ENCODE results near the gene KCTD15. TPM values are rescaled to one million over a fixed set of nuclear protein-coding genes. Genes with fewer than 3 reads are reported as not detected.

KCTD15 gene
- polyA plus RNA-seq, 6 donors from 2014 or later, result 0.19 TPM; not detected in 5

- no peak for ATAC-seq (ENCODE audit: low read depth in 2 of 2)
- Mint-ChIP-seq H3K27ac (no peak overlapping the region), H3K9me3 (no peaks in the 10 kb centered on the region), H3K36me3 (no peaks in the 10 kb centered on the region), H3K4me1 (peaks cover 0 to 6% (median 5%) of the 10 kb centered on the region in 3 donors), H3K4me3 (peak overlapping the region; percentile 42 to 81 (median 74)), H3K27me3 (peaks cover 19 to 27% (median 23%) of the 10 kb centered on the region in 3 donors)
- no peak for DNase-seq
These were observed 1.8 kb upstream of the KCTD15 start for GRCh38 chr19:33794683-33795369.

DNA sequence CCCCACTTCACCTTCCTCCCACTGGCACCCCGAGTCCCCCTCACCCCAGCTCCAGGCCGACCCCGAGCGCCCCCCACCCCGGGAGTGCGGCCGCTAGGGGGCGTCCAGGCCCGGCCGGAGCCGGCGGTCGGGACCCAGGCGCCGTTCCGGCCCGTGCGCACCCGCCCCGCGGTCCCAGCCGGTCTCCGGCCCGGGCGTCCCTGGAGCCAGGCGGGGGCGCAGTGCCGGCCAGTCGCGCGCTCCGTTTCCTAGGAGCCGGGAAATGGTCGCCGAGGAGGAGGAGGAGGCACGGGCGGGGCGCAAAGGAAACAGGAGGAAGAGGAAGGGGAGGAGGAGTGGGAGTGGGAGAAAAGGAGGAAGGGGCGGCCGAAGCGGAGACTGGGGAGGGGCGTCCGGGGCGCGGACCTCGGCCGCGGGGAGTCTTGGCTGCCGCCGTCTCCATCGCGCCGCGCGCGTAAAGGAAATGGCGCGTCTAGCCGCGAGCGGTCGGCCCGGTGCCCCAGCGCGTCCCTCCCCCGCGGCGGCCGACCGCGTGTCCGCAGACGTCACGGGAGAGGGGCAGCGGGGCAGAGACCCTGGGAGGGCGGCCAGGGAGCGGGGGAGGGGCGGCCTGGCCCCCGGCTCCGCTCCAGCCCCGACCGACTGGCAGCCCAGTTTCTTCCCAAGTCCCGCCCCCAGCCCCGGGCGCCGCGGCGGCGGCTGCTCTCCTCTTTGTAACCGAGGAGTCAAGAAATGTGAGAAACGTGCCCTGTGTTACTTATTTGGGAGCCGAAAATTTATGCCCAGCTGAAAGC is 1.1 kb upstream of the KCTD15 start:
- H3K9me3 Mint-ChIP-seq, result no peaks in the 10 kb centered on the region
- peak; percentile 73 to 78 for ATAC-seq (ENCODE audit: low read depth in 2 of 2)
- DNase-seq, result peak; percentile 43
- H3K36me3 Mint-ChIP-seq, result no peaks in the 10 kb centered on the region
- peak overlapping the region in 1 of 6 donors; percentile 96 for H3K27ac Mint-ChIP-seq
- peak overlapping the region; percentile 74 to 85 (median 81) for H3K4me3 Mint-ChIP-seq
- peaks cover 0 to 6% (median 5%) of the 10 kb centered on the region in 3 donors for H3K4me1 Mint-ChIP-seq
- H3K27me3 Mint-ChIP-seq, result peaks cover 19 to 30% (median 21%) of the 10 kb centered on the region in 3 donors

GRCh38 chr19:33797802-33798671 is 1.4 kb downstream of the KCTD15 start:
- Mint-ChIP-seq H3K4me3 (peak overlapping the region; percentile 78 to 90 (median 88)), H3K4me1 (peaks cover 0 to 6% (median 5%) of the 10 kb centered on the region in 3 donors), H3K27ac (no peak overlapping the region), H3K36me3 (no peaks in the 10 kb centered on the region), H3K9me3 (no peaks in the 10 kb centered on the region), H3K27me3 (peaks cover 2 to 12% (median 10%) of the 10 kb centered on the region in 3 donors)
- DNase-seq (no peak), ATAC-seq (ENCODE audit: low read depth in 2 of 2) (no peak)

- H3K27me3 Mint-ChIP-seq, result peaks cover 0 to 5% (median 4%) of the 10 kb centered on the region in 3 donors
- H3K4me1 Mint-ChIP-seq, result peaks cover 0 to 6% (median 5%) of the 10 kb centered on the region in 3 donors
- no peaks in the 10 kb centered on the region for H3K9me3 Mint-ChIP-seq
- no peak overlapping the region for H3K27ac Mint-ChIP-seq
- H3K4me3 Mint-ChIP-seq, result peak overlapping the region; percentile 19 to 88 (median 74)
- ATAC-seq (ENCODE audit: low read depth in 2 of 2) (no peak), DNase-seq (no peak)
- H3K36me3 Mint-ChIP-seq, result no peaks in the 10 kb centered on the region
These were observed 2.0 kb downstream of the KCTD15 start for GRCh38 chr19:33798681-33799111.

GRCh38 chr19:33799476-33799875 is 2.8 kb downstream of the KCTD15 start:
- DNase-seq, result no peak
- Mint-ChIP-seq H3K27ac (peak overlapping the region in 1 of 6 donors; percentile 54), H3K36me3 (no peaks in the 10 kb centered on the region), H3K4me3 (peak overlapping the region in 5 of 8 donors; percentile 56 to 88 (median 78)), H3K9me3 (no peaks in the 10 kb centered on the region), H3K4me1 (peaks cover 0 to 6% (median 4%) of the 10 kb centered on the region in 3 donors), H3K27me3 (peaks cover 0 to 5% (median 4%) of the 10 kb centered on the region in 3 donors)
- ATAC-seq (ENCODE audit: low read depth in 2 of 2), result no peak

- DNase-seq (no peak), ATAC-seq (ENCODE audit: low read depth in 2 of 2) (no peak)
- H3K4me3 Mint-ChIP-seq, result peak overlapping the region in 3 of 8 donors; percentile 27 to 45 (median 33)
- H3K36me3 Mint-ChIP-seq, result no peaks in the 10 kb centered on the region
- H3K27ac Mint-ChIP-seq, result no peak overlapping the region
- no peaks in the 10 kb centered on the region for H3K9me3 Mint-ChIP-seq
- peaks cover 0 to 4% (median 0%) of the 10 kb centered on the region in 3 donors for H3K4me1 Mint-ChIP-seq
- H3K27me3 Mint-ChIP-seq, result peaks cover 0 to 5% (median 4%) of the 10 kb centered on the region in 3 donors
These were observed 3.5 kb downstream of the KCTD15 start for GRCh38 chr19:33800012-33800680.

DNA sequence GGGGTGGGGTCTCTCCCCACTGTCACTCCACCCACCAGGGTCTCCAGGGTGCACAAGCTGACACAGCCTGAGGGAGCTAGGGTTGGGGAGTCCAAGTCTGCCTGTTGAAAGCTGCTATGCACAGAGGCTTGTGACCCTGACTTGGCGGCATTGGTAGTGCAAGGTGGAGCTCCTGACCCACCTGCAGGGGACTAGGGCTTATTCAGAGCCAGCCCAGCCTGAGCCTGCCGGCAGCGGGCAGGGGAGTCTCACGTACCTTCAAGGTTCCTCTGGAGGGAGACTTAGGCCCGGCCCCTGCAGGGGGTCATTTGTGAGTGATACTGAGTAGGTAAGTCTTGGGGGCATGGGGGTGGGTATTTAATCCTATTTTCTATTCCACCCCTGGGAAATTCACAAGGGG is 4.7 kb downstream of the KCTD15 start:
- Mint-ChIP-seq H3K36me3 (no peaks in the 10 kb centered on the region), H3K4me3 (no peak overlapping the region), H3K27me3 (peaks cover 0 to 5% (median 4%) of the 10 kb centered on the region in 3 donors), H3K9me3 (no peaks in the 10 kb centered on the region), H3K27ac (no peak overlapping the region), H3K4me1 (peaks cover 0 to 4% (median 0%) of the 10 kb centered on the region in 3 donors)
- no peak for DNase-seq
- no peak for ATAC-seq (ENCODE audit: low read depth in 2 of 2)

DNA sequence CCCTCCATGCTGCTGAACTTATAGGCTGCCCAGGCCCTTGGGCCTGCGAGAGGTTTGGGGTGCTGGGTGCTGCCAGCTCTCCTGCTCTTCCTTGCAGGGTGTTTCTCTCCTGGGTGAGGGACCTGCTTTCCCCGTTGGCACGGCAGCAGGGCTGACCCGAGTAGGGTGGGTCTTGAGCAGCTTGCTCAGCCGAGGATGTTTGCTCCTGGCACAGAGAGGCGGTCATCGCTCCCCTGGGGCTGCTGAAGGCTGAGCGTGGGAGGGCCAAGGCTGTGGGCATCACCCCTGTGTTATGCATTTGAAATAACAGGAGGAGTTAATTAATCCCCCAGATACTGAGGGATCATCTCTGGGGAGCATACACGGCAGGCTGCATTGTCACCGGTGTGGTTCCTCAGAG is 5.3 kb downstream of the KCTD15 start:
- no peak for ATAC-seq (ENCODE audit: low read depth in 2 of 2)
- H3K4me3 Mint-ChIP-seq, result no peak overlapping the region
- no peak for DNase-seq
- peaks cover 0 to 4% (median 0%) of the 10 kb centered on the region in 3 donors for H3K4me1 Mint-ChIP-seq
- no peaks in the 10 kb centered on the region for H3K9me3 Mint-ChIP-seq
- peaks cover 0 to 5% (median 4%) of the 10 kb centered on the region in 3 donors for H3K27me3 Mint-ChIP-seq
- no peak overlapping the region for H3K27ac Mint-ChIP-seq
- H3K36me3 Mint-ChIP-seq, result no peaks in the 10 kb centered on the region

- Mint-ChIP-seq H3K27me3 (peaks cover 0 to 5% (median 4%) of the 10 kb centered on the region in 3 donors), H3K9me3 (no peaks in the 10 kb centered on the region), H3K27ac (no peak overlapping the region), H3K4me1 (peaks cover 0 to 4% (median 0%) of the 10 kb centered on the region in 3 donors), H3K4me3 (no peak overlapping the region), H3K36me3 (no peaks in the 10 kb centered on the region)
- DNase-seq (no peak), ATAC-seq (ENCODE audit: low read depth in 2 of 2) (no peak)
These were observed 6.1 kb downstream of the KCTD15 start for GRCh38 chr19:33802801-33803200.

- H3K4me3 Mint-ChIP-seq, result no peak overlapping the region
- DNase-seq, result no peak
- peaks cover 0 to 4% (median 0%) of the 10 kb centered on the region in 3 donors for H3K4me1 Mint-ChIP-seq
- peaks cover 0 to 5% (median 4%) of the 10 kb centered on the region in 3 donors for H3K27me3 Mint-ChIP-seq
- H3K9me3 Mint-ChIP-seq, result no peaks in the 10 kb centered on the region
- H3K27ac Mint-ChIP-seq, result no peak overlapping the region
- no peak for ATAC-seq (ENCODE audit: low read depth in 2 of 2)
- H3K36me3 Mint-ChIP-seq, result no peaks in the 10 kb centered on the region
These were observed 6.7 kb downstream of the KCTD15 start for GRCh38 chr19:33803383-33803782.

- Mint-ChIP-seq H3K4me3 (no peak overlapping the region), H3K27me3 (peaks cover 0 to 5% (median 0%) of the 10 kb centered on the region in 3 donors), H3K27ac (no peak overlapping the region), H3K9me3 (no peaks in the 10 kb centered on the region), H3K4me1 (no peaks in the 10 kb centered on the region), H3K36me3 (no peaks in the 10 kb centered on the region)
- DNase-seq (no peak), ATAC-seq (ENCODE audit: low read depth in 2 of 2) (no peak)
These were observed 7.5 kb downstream of the KCTD15 start for GRCh38 chr19:33804021-33804799.

GRCh38 chr19:33805313-33805712 is 8.6 kb downstream of the KCTD15 start:
- Mint-ChIP-seq H3K4me1 (no peaks in the 10 kb centered on the region), H3K27ac (no peak overlapping the region), H3K36me3 (no peaks in the 10 kb centered on the region), H3K4me3 (peak overlapping the region in 1 of 8 donors; percentile 53), H3K9me3 (no peaks in the 10 kb centered on the region), H3K27me3 (no peaks in the 10 kb centered on the region)
- DNase-seq (no peak), ATAC-seq (ENCODE audit: low read depth in 2 of 2) (no peak)
